IMR-90 (cell line): Measurements from ENCODE around the gene IFRD2. TPM values are rescaled to one million over a fixed set of nuclear protein-coding genes. Genes with fewer than 3 reads are reported as not detected.

Experiments
- ATAC-seq: fragments of 200-7000 bp; cut with Tn5 transposase; 2 replicates; pipeline ENCODE4 v1.9.1; 2020; ENCODE audit warnings: low read depth, mild to moderate bottlenecking, moderate library complexity
- BruUV-seq: library from RNA; stranded (reverse); fragments of 400-500 nt; replicated peaks from 2 replicates; lab custom pipeline; 2021; lab: Mats Ljungman, UMichigan
- CTCF ChIA-PET: fragments of 300-600 bp; formaldehyde crosslinking; extraction: SDS; loops from one replicate; lab custom pipeline; 2021; ENCODE audit warnings: antibody characterized with exemption; lab: Yijun Ruan, JAX
- POLR2A ChIA-PET: fragments of 300-600 bp; sonication (Branson Sonifier 250); formaldehyde crosslinking; loops from one replicate; lab custom pipeline; 2022; ENCODE audit warnings: antibody characterized with exemption; ENCODE audit not compliant: unreplicated experiment; lab: Charles Lee
- DNase-seq: peaks from one replicate; pipeline ENCODE4 v3.0.0; 2013
- H2AFZ ChIP-seq: replicated peaks from 2 replicates; pipeline ENCODE3; 2013; ENCODE audit warnings: low read length, mild to moderate bottlenecking; ENCODE audit not compliant: poor library complexity
- H2AK5ac ChIP-seq: 2 replicates; pipeline ENCODE4 v1.6.1; 2013; ENCODE audit warnings: low read depth, low read length, inconsistent platforms
- H2AK9ac ChIP-seq: replicated peaks from 2 replicates; pipeline ENCODE3; 2013; ENCODE audit warnings: mild to moderate bottlenecking, low read depth, low read length, moderate library complexity; ENCODE audit not compliant: poor library complexity
- H2BK120ac ChIP-seq: 2 replicates; pipeline ENCODE4 v1.6.1; 2013; ENCODE audit warnings: low read depth, low read length, inconsistent platforms
- H2BK15ac ChIP-seq: 3 replicates; pipeline ENCODE4 v1.6.1; 2013; ENCODE audit warnings: low read depth, low read length, inconsistent platforms
- H2BK20ac ChIP-seq: 2 replicates; pipeline ENCODE4 v1.6.1; 2013; ENCODE audit warnings: low read depth, mild to moderate bottlenecking, inconsistent platforms, low read length, moderate library complexity
- H2BK5ac ChIP-seq: 2 replicates; pipeline ENCODE4 v1.6.1; 2013; ENCODE audit warnings: mild to moderate bottlenecking, low read depth, low read length, inconsistent platforms; ENCODE audit not compliant: poor library complexity, severe bottlenecking
- H3K14ac ChIP-seq: replicated peaks from 2 replicates; pipeline ENCODE4 v1.6.1; 2013; ENCODE audit warnings: low read depth, low read length, inconsistent platforms
- H3K18ac ChIP-seq: 2 replicates; pipeline ENCODE4 v1.6.1; 2013; ENCODE audit warnings: low read depth, low read length, control low read depth
- H3K23ac ChIP-seq: 2 replicates; pipeline ENCODE4 v1.6.1; 2013; ENCODE audit warnings: low read depth, low read length, inconsistent platforms
- H3K27ac ChIP-seq: 2 replicates; pipeline ENCODE4 v1.5.1; 2013; ENCODE audit warnings: mild to moderate bottlenecking, control low read depth, low read length; ENCODE audit not compliant: insufficient read depth
- H3K27me3 ChIP-seq: 2 replicates; pipeline ENCODE4 v1.6.1; 2013; ENCODE audit warnings: low read length; ENCODE audit not compliant: control insufficient read depth, insufficient read depth
- H3K36me3 ChIP-seq: 2 replicates; pipeline ENCODE4 v1.6.1; 2013; ENCODE audit warnings: low read length, mixed read lengths; ENCODE audit not compliant: control insufficient read depth, insufficient read depth
- H3K4ac ChIP-seq: 2 replicates; pipeline ENCODE4 v1.6.1; 2013; ENCODE audit warnings: low read depth, low read length, inconsistent platforms
- H3K4me1 ChIP-seq: 2 replicates; pipeline ENCODE4 v1.6.1; 2013; ENCODE audit warnings: low read length, mixed read lengths; ENCODE audit not compliant: control insufficient read depth, insufficient read depth
- H3K4me2 ChIP-seq: 2 replicates; pipeline ENCODE4 v1.6.1; 2013; ENCODE audit warnings: low read depth, mild to moderate bottlenecking, control low read depth, low read length, moderate library complexity
- H3K4me3 ChIP-seq: 2 replicates; pipeline ENCODE4 v1.5.1; 2013; ENCODE audit warnings: low read depth, mild to moderate bottlenecking, control low read depth, low read length, moderate library complexity; ENCODE audit not compliant: insufficient read depth
- H3K56ac ChIP-seq: 2 replicates; pipeline ENCODE4 v1.6.1; 2013; ENCODE audit warnings: low read length, inconsistent platforms; ENCODE audit not compliant: insufficient read depth; ENCODE audit errors: extremely low read depth
- H3K79me1 ChIP-seq, 2 experiments: 2 replicates each; pipeline ENCODE4 v1.6.1; 2013; ENCODE audit warnings: low read length in 2 of 2, inconsistent platforms in 1 of 2, low read depth in 1 of 2
- H3K9ac ChIP-seq: 2 replicates; pipeline ENCODE4 v1.6.1; 2013; ENCODE audit warnings: low read depth, low read length, control low read depth
- H3K9me1 ChIP-seq: 2 replicates; pipeline ENCODE4 v1.6.1; 2013; ENCODE audit warnings: low read length, inconsistent platforms; ENCODE audit not compliant: insufficient read depth
- H3K9me3 ChIP-seq: 2 replicates; pipeline ENCODE4 v1.6.1; 2013; ENCODE audit warnings: low read length; ENCODE audit not compliant: control insufficient read depth, insufficient read depth
- H4K20me1 ChIP-seq: 2 replicates; pipeline ENCODE4 v1.6.1; 2013; ENCODE audit warnings: low read length, inconsistent platforms; ENCODE audit not compliant: insufficient read depth
- H4K5ac ChIP-seq: 2 replicates; pipeline ENCODE4 v1.6.1; 2013; ENCODE audit warnings: mild to moderate bottlenecking, low read depth, low read length, control low read depth
- H4K8ac ChIP-seq, 2 experiments: 2 replicates each; pipeline ENCODE4 v1.6.1; 2013; ENCODE audit warnings: low read depth in 2 of 2, low read length in 2 of 2, control low read depth in 1 of 2, inconsistent platforms in 1 of 2
- H4K91ac ChIP-seq: 2 replicates; pipeline ENCODE4 v1.6.1; 2013; ENCODE audit warnings: low read depth, low read length, inconsistent platforms; ENCODE audit not compliant: insufficient read depth
- BHLHE40 ChIP-seq: fragments of 150-350 bp; IDR thresholded peaks from 2 replicates; pipeline ENCODE4 v1.6.1; 2016; ENCODE audit warnings: mild to moderate bottlenecking, low read depth, low read length
- CEBPB ChIP-seq: IDR thresholded peaks from 2 replicates; pipeline ENCODE4 v1.6.1; 2012; ENCODE audit warnings: low read depth, low read length, improper control_type of control experiment
- CHD1 ChIP-seq: IDR thresholded peaks from 2 replicates; pipeline ENCODE4 v1.6.1; 2012; ENCODE audit warnings: low read depth, low read length, improper control_type of control experiment
- FOS ChIP-seq: fragments of 150-350 bp; IDR thresholded peaks from 2 replicates; pipeline ENCODE4 v1.6.1; 2016; ENCODE audit warnings: low read depth, low read length
- MAFK ChIP-seq: IDR thresholded peaks from 2 replicates; pipeline ENCODE4 v1.6.1; 2012; ENCODE audit warnings: low read depth, low read length, improper control_type of control experiment
- POLR2A ChIP-seq: IDR thresholded peaks from 2 replicates; pipeline ENCODE4 v1.6.1; 2012; ENCODE audit warnings: mild to moderate bottlenecking, low read depth, low read length
- RCOR1 ChIP-seq: IDR thresholded peaks from 2 replicates; pipeline ENCODE4 v1.6.1; 2012; ENCODE audit warnings: mild to moderate bottlenecking, low read length, improper control_type of control experiment; ENCODE audit not compliant: insufficient replicate concordance
- RFX5 ChIP-seq: IDR thresholded peaks from 2 replicates; pipeline ENCODE4 v1.8.0; 2012; ENCODE audit warnings: low read depth, mild to moderate bottlenecking, low read length, moderate library complexity
- SMC3 ChIP-seq: fragments of 150-350 bp; IDR thresholded peaks from 2 replicates; pipeline ENCODE4 v1.6.1; 2016; ENCODE audit warnings: low read depth, mild to moderate bottlenecking, antibody characterized with exemption, low read length, moderate library complexity
- WGBS, 2 experiments: methylation state at CpG; one replicate each; pipeline versions ENCODE4 v1.1.5 to v1.1.7; 2013; ENCODE audit warnings: missing lambda C conversion rate in 2 of 2; ENCODE audit not compliant: insufficient read length in 1 of 2; ENCODE audit errors: extremely low coverage in 2 of 2; 5-methylcytosine and 5-hydroxymethylcytosine counted together
- dilution Hi-C: fragments of 300-500 bp; cut with HindIII; formaldehyde crosslinking; loops from one replicate; pipeline ENCODE4 v1.14.3; 2018; ENCODE audit warnings: low sequenced_read_pairs; ENCODE audit not compliant: unreplicated experiment
- in situ Hi-C: fragments of 300-500 bp; cut with MboI; formaldehyde crosslinking; loops from 3 replicates; pipeline ENCODE4 v1.14.3; 2019; ENCODE audit warnings: low sequenced_read_pairs, inconsistent platforms, mixed read lengths
- intact Hi-C: fragments of 100-400 bp; cut with micrococcal nuclease; formaldehyde crosslinking; loops from 2 replicates; pipeline ENCODE4 v1.10.0; 2022
- polyA plus RNA-seq, 3 experiments: library from polyadenylated mRNA; depleted of rRNA; stranded (reverse); fragments of >200 nt; gene quantifications; 2 replicates each; pipeline ENCODE4 v1.2.3, GENCODE V29; 2012; ENCODE audit warnings: low replicate concordance in 1 of 3
- total RNA-seq: library from RNA; depleted of rRNA; stranded (reverse); fragments of >200 nt; gene quantifications from 2 replicates; pipeline ENCODE4 v1.2.3, GENCODE V29; 2012
- TF ChIP-seq, protein P1 (sequence below): fragments of 150-350 bp; IDR thresholded peaks from 2 replicates; pipeline ENCODE4 v1.6.1; 2016; ENCODE audit warnings: low read depth, mild to moderate bottlenecking, low read length, moderate library complexity, borderline replicate concordance

The IFRD2 gene
- total and polyA plus RNA-seq, 2 of the 4 experiments (the other 2 are of a cell fraction), result 52.7 to 79.1 TPM

DNA sequence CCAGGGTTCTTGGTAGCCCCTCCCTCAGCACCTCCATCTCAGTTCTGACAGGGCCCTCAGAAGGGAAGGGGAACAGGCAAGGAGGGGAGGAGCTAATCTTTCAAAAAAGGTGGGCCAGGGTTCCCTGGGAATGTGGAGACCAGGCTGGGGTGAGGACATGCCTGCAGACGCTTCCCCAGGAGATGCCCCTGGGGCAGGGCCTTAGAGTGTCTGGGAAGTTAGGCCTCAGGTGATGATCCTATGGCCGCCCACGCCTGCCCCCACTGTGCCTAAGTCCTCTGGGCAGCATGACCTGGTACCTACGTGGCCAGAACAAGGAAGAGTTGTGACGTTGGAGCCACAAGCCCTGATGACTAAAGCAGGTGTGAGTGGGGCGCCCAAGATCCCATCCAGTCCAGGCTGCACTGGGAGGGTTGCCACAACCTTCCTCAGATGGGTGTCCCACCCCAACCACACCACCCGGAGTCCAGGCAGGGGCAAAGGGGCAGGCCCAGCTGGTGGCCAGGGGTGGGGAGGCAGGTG lies 27.2 kb downstream of the IFRD2 start:
- Histone ChIP-seq H2AFZ (peak overlapping the region; percentile 81), H3K9me3 (no peaks in the 10 kb centered on the region), H3K56ac (peak overlapping the region; percentile 67; the same call in 1 of the 2 replicates), H4K91ac (peak overlapping the region; percentile 99), H2AK5ac (peak overlapping the region; percentile 100), H3K27me3 (no peaks in the 10 kb centered on the region), H4K5ac (peak overlapping the region; percentile 94), H2BK120ac (peak overlapping the region; percentile 97), H4K20me1 (no peaks in the 10 kb centered on the region), H2BK15ac (peak overlapping the region; percentile 97; the same call in 2 of the 3 replicates), H2BK20ac (peak overlapping the region; percentile 96), H3K9ac (peak overlapping the region; percentile 53), H3K79me1 (peaks cover 6 to 61% of the 10 kb centered on the region in 2 experiments; a peak in 3 of 4 replicates), H3K23ac (peak overlapping the region; percentile 73), H3K4ac (peak overlapping the region; percentile 100), H3K14ac (peak overlapping the region; percentile 83), H2BK5ac (peak overlapping the region; percentile 85), H2AK9ac (peak overlapping the region; percentile 97), H3K4me1 (peaks cover 67% of the 10 kb centered on the region), H4K8ac (peak overlapping the region; percentile 99), H3K27ac (peak overlapping the region; percentile 97), H3K4me2 (peak overlapping the region; percentile 3; the same call in 1 of the 2 replicates), H3K18ac (peak overlapping the region; percentile 82), H3K9me1 (peaks cover 43% of the 10 kb centered on the region), H3K36me3 (no peaks in the 10 kb centered on the region), H3K4me3 (no peak overlapping the region)
- intact Hi-C loops, result loop anchor here (5.0 kb wide), 1 partner anchor 57 kb away; the partner anchor contains the start of gene HYAL2
- no peak for ATAC-seq
- dilution Hi-C loops, result no loop called here
- TF ChIP-seq MAFK (no peak), SMC3 (no peak), CHD1 (no peak), RCOR1 (no peak), POLR2A (no peak), CEBPB (no peak), BHLHE40 (no peak), FOS (no peak), RFX5 (no peak)
- TF ChIP-seq, protein P1, sequence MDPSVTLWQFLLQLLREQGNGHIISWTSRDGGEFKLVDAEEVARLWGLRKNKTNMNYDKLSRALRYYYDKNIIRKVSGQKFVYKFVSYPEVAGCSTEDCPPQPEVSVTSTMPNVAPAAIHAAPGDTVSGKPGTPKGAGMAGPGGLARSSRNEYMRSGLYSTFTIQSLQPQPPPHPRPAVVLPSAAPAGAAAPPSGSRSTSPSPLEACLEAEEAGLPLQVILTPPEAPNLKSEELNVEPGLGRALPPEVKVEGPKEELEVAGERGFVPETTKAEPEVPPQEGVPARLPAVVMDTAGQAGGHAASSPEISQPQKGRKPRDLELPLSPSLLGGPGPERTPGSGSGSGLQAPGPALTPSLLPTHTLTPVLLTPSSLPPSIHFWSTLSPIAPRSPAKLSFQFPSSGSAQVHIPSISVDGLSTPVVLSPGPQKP, result no peak
- CTCF ChIA-PET, result interaction anchor here (0.7 kb wide), 1 partner anchor 8 kb away, joined by 4 read pairs; no protein-coding TSS in a partner anchor
- in situ Hi-C loops, result no loop called here
- 92% methylated on average over 2 of the region's 7 CpGs; no CpG with 5 or more reads in 1 of the 2 experiments for WGBS, 2 experiments
- no peak for DNase-seq
- POLR2A ChIA-PET, result interaction anchor here (0.6 to 0.7 kb wide), 4 partner anchors 27 to 158 kb away, joined by 3 to 6 read pairs (median 4); no protein-coding TSS in a partner anchor
- BruUV-seq, result no TSS peak
